Fibroblast of the aortic adventitia (primary cell): ENCODE measurements around the gene KRTDAP. TPM values are rescaled to one million over a fixed set of nuclear protein-coding genes. Genes with fewer than 3 reads are reported as not detected.

Experiments
- DNase-seq: peaks from one replicate; pipeline ENCODE4 v3.0.0-alpha.2; 2010; ENCODE audit warnings: low read depth
- H3K4me3 ChIP-seq: 2 replicates; pipeline ENCODE4 v1.5.1; 2011; ENCODE audit warnings: low read depth, mild to moderate bottlenecking, control low read depth, low read length, moderate library complexity
- CTCF ChIP-seq: IDR thresholded peaks from 2 replicates; pipeline ENCODE4 v1.5.1; 2011; ENCODE audit warnings: mild to moderate bottlenecking, low read length, control low read depth, inconsistent platforms; ENCODE audit not compliant: insufficient read depth
- total RNA-seq: library from RNA; depleted of rRNA; stranded (reverse); fragments of >200 nt; gene quantifications from 2 replicates; pipeline ENCODE4 v1.2.3, GENCODE V29; 2012; ENCODE audit warnings: low replicate concordance

Gene KRTDAP
- total RNA-seq, 1 donor: not detected

GRCh38 chr19:35460608-35461007 is 29.7 kb downstream of the KRTDAP start:
- no peak overlapping the region for H3K4me3 ChIP-seq
- TF ChIP-seq CTCF: no peak
- DNase-seq: no peak

- H3K4me3 ChIP-seq: no peak overlapping the region
- no peak for TF ChIP-seq CTCF
- DNase-seq: no peak
Observed at GRCh38 chr19:35459414-35460082, 30.7 kb downstream of the KRTDAP start.

GRCh38 chr19:35458731-35459391 is 31.4 kb downstream of the KRTDAP start:
- no peak for DNase-seq
- TF ChIP-seq CTCF: no peak
- no peak overlapping the region for H3K4me3 ChIP-seq

- no peak for DNase-seq
- TF ChIP-seq CTCF: no peak
Observed at GRCh38 chr19:35458192-35458591, 32.1 kb downstream of the KRTDAP start.

GRCh38 chr19:35457173-35457572 is 33.1 kb downstream of the KRTDAP start:
- no peak for DNase-seq
- no peak for TF ChIP-seq CTCF
- H3K4me3 ChIP-seq: no peak overlapping the region

More at GRCh38 chr19:35458192-35458591, 32.1 kb downstream of the KRTDAP start:
- H3K4me3 ChIP-seq: no peak overlapping the region

GRCh38 chr19:35455616-35456201 is 34.6 kb downstream of the KRTDAP start:
- H3K4me3 ChIP-seq: no peak overlapping the region
- TF ChIP-seq CTCF: no peak
- no peak for DNase-seq
